Effector memory CD4-positive, alpha-beta T cell (primary cell): Measurements from ENCODE around the gene SDK2.
"Not testable (repeated sequence)": the region's sequence is repeated elsewhere in the genome, so short reads cannot be mapped to it uniquely, and the experiment has no call there.

Experiments
- DNase-seq, 3 donors: peaks; one replicate each; pipeline ENCODE4 v3.0.0-alpha.2; 2020
- H3K27ac ChIP-seq: 2 replicates; pipeline ENCODE4 v1.7.0; 2013; ENCODE audit warnings: mild to moderate bottlenecking, low read length, moderate library complexity; ENCODE audit not compliant: insufficient read depth, poor library complexity, severe bottlenecking
- H3K27me3 ChIP-seq: replicated peaks from 2 replicates; pipeline ENCODE4 v1.7.0; 2013; ENCODE audit warnings: mild to moderate bottlenecking, low read length; ENCODE audit not compliant: insufficient read depth, control insufficient read depth, poor library complexity, severe bottlenecking
- H3K36me3 ChIP-seq: 2 replicates; pipeline ENCODE4 v1.7.0; 2013; ENCODE audit warnings: mild to moderate bottlenecking, low read length, moderate library complexity; ENCODE audit not compliant: control insufficient read depth, insufficient read depth
- H3K4me1 ChIP-seq: 2 replicates; pipeline ENCODE4 v1.7.0; 2013; ENCODE audit warnings: low read length, mild to moderate bottlenecking; ENCODE audit not compliant: control insufficient read depth, insufficient read depth, poor library complexity, severe bottlenecking
- H3K4me3 ChIP-seq: 2 replicates; pipeline ENCODE4 v1.7.0; 2013; ENCODE audit warnings: low read length, low read depth, mild to moderate bottlenecking; ENCODE audit not compliant: insufficient read depth, poor library complexity, severe bottlenecking
- H3K9me3 ChIP-seq: 2 replicates; pipeline ENCODE4 v1.7.0; 2013; ENCODE audit warnings: mild to moderate bottlenecking, low read length, moderate library complexity; ENCODE audit not compliant: control insufficient read depth

The SDK2 gene

DNA sequence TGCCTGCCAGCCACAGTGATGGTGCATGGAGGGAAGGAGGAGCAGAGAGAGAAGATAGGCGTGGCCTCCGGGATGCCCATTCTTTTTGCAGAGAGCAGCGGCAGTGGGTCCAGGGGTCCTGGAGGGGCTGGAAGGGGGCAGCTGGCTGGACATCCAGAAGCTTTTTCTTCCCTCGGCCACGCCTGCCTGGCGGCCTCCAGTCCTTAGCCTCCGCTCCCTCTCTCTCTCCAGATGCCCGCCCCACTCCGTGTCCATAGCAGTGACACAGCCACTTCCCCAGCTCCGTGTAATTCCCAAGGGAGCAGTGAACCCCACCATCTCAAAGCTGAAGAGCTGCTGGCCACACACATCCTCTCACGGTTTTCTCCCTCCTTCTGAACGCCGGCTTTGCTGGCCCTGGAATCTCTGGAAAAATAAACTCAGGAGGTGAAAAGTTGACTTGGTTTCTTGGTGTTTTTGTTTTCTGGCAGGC lies 306.2 kb downstream of the SDK2 start:
- Histone ChIP-seq H3K36me3 (no peaks in the 10 kb centered on the region), H3K9me3 (no peaks in the 10 kb centered on the region), H3K4me1 (no peaks in the 10 kb centered on the region), H3K4me3 (no peak overlapping the region), H3K27me3 (no peaks in the 10 kb centered on the region), H3K27ac (no peak overlapping the region)
- no peak for DNase-seq

DNA sequence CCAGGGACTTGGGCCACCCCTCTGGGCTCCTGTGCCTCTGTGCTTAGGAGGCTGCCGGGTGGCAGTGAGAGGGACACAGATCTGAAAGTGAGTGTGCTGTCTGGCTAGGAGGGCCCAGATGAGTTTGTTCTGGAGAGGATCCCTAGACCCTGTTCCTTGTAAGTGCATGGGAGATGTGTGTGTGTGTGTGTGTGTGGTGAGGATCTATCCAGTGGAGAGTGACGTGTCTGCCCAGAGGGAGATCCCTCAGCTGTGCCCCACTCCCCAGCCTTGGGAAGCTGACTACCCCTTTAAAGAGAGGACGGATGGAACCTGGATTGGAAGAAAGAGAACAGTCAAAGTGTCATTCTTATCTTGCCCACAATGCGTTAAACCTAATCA lies 306.9 kb downstream of the SDK2 start:
- H3K27me3 ChIP-seq, result no peaks in the 10 kb centered on the region
- no peak for DNase-seq
- H3K4me1 ChIP-seq, result no peaks in the 10 kb centered on the region
- no peak overlapping the region for H3K27ac ChIP-seq
- H3K9me3 ChIP-seq, result no peaks in the 10 kb centered on the region
- no peaks in the 10 kb centered on the region for H3K36me3 ChIP-seq
- H3K4me3 ChIP-seq, result no peak overlapping the region

DNA sequence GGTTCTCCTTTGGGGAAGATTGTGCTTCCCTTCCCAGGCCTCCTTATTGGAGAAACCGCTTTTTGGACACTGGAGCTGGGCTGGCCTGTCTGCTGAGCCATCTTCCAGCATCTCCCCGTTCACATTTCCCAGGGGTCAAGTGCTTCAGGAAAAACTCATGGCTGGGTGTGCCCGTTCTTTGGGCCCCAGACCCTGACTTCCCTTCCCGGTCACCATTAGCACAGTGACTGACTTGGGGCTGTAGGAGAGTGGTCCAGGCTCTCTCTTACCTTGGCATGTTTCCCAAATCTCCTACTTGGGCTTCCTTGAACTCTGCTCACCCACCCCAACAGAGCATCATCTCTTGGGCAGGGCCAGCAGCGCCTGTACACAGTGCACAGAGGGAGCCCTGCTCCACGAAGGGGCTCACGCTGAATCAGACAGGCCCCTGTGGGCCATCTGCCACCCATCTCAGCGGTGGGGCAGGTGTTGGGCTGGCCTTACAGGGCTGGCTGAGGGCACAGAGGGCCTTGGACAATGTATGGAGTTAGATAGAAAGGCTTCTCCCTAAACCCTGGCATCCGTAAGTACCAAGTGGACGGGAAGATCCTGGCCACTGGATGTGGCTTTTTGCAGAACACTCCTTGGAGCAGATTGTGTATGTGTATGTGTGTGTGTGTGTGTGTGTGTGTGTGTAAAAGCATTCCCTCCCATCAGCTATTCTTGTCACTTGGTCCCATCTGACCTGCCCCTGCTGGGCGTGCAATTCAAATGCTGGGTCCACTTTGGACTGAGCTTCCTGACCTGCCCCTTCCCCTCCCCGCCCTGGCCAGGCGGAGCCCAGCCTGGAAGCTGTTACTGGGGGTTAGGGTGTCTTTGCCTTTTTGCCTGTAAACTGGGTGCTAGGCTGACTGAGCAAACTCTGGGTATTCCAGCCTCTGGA lies 307.6 kb downstream of the SDK2 start:
- Histone ChIP-seq H3K36me3 (no peaks in the 10 kb centered on the region), H3K4me1 (no peaks in the 10 kb centered on the region), H3K27ac (no peak overlapping the region), H3K27me3 (no peaks in the 10 kb centered on the region), H3K9me3 (no peaks in the 10 kb centered on the region), H3K4me3 (no peak overlapping the region)
- no peak for DNase-seq

DNA sequence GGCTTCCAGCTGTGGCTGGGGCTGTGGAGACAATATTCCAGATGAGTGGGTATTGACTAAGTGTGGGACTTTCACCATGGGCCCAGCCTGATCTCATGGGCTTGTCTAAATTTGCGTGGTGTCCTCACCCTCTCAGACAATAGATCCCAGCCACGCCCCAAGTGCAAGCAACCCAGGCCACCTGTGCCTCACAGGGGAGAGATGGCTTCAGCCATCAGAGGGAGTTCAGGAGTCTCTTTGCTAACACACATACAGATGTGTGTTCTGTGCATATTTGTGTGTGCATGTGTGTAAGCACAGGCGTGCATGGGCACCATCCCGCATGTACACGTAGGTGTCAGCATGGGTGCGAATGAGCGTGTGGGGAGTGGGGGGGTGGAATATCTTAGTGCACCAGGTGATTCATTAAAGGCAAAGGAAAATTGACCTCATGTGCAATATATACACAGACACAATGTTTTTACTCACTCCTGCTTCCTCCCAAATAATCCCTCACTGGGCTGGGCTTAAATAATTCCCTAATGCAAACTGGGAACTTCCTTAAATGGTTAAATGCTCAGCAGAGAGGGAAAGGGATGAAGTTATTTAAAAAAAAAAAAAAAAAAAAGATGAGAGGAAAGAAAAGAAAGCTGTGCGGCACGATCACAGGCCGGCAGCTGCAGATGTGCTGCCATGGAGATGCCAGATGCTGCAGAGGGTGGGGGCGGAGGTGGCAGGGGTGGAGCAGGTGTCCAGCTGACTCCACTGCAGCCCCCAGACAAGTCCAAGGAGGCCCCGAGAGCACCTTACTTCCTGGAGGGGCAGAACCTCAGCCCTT lies 308.4 kb downstream of the SDK2 start:
- Histone ChIP-seq H3K36me3 (no peaks in the 10 kb centered on the region), H3K4me3 (no peak overlapping the region), H3K4me1 (no peaks in the 10 kb centered on the region), H3K9me3 (no peaks in the 10 kb centered on the region), H3K27me3 (no peaks in the 10 kb centered on the region), H3K27ac (no peak overlapping the region)
- DNase-seq, result no peak

DNA sequence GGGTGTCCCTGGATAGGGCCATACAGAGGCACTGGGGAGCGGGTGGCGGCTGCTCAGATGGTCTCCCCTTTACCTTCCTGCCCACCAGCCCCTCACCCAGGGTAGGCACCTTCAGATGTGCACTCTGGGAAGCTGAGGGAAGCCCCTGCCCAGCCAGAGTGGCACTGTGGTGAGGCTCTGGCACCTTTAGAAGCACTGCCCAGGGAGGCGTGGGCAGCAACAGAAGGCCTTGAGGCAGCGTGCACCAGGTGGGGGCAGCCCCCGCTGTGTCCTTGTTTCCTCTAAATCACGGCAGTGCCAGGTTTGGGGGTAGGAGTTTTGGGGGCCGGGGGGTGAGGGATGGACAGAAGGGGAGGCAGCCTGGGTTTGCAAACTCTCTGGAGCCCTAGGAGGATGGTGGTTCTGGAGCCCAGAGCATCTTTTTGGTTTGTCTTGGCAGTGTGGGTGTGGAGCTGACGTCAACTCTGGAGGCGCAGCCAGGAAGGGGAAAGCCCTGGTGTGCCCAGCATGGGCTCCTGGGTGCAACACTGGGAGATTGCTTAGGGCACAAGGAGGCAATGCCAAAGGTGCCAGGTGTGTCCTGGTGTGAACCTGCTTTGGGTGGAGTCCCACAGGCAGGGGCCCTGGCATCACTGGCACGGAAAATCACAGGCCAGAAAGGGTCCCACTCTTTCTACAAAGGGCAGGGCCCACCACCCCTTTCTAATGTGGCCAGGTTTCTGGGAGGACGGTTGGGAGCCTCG lies 309.3 kb downstream of the SDK2 start:
- DNase-seq, result no peak
- Histone ChIP-seq H3K4me3 (no peak overlapping the region), H3K27ac (no peak overlapping the region), H3K9me3 (no peaks in the 10 kb centered on the region), H3K36me3 (no peaks in the 10 kb centered on the region), H3K27me3 (no peaks in the 10 kb centered on the region), H3K4me1 (no peaks in the 10 kb centered on the region)

DNA sequence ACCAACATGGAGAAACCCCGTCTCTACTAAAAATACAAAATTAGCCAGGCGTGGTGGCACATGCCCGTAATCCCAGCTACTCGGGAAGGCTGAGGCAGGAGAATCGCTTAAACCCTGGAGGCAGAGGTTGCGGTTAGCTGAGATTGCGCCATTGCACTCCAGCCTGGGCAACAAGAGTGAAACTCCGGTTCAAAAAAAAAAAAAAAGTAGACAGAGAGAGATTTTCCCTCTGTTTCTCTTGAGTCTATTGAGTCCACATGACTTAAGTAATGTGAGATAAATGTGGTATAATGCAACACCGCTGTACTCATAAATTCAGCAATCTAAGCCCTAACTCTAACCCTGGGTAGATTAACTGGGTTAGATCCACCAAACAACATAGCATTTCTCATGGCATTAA lies 310.8 kb downstream of the SDK2 start:
- H3K27me3 ChIP-seq, H3K36me3 ChIP-seq, H3K27ac ChIP-seq, DNase-seq, H3K4me1 ChIP-seq, H3K4me3 ChIP-seq, H3K9me3 ChIP-seq: not testable (repeated sequence)

DNA sequence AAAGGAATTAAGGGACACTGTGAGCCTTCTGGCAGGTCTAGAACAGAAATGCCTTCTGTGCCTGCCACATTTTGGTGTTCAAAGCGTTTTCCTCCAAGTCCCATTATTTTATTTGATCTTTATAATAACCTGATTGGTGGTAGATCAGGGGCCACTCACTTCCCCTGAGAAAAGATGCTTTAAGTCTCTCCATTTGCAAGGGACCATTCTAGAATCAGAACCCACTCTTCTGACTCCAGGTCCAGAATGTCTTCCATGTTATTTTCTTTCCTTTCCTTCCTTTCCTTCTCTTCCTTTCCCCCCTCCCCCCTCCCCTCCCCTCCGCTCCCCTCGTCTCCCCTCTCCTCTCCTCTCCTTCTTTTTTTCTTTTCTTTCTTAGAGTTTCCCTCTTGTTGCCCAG lies 313.2 kb downstream of the SDK2 start:
- H3K4me3 ChIP-seq, result no peak overlapping the region
- no peaks in the 10 kb centered on the region for H3K27me3 ChIP-seq
- no peak overlapping the region for H3K27ac ChIP-seq
- DNase-seq, result no peak
- H3K9me3 ChIP-seq, result no peaks in the 10 kb centered on the region
- H3K36me3 ChIP-seq, result no peaks in the 10 kb centered on the region
- no peaks in the 10 kb centered on the region for H3K4me1 ChIP-seq

DNA sequence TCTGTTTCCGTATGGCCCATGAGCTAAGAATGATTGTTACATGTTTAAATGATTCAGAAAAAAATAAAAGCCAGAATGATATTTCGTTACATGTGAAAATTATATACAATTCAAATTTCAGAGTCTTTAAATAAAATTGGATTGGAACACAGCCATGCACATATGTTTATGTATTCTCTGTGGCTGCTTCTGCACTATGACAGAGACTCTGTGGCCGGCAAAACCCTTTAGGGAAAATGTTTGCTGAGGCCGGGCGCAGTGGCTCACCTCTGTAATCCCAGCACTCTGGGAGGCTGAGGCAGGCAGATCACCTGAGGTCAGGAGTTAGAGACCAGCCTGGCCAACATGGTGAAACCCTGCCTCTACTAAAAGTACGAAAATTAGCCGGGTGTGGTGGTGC lies 316.6 kb downstream of the SDK2 start:
- H3K27me3 ChIP-seq, result no peaks in the 10 kb centered on the region
- no peaks in the 10 kb centered on the region for H3K36me3 ChIP-seq
- no peaks in the 10 kb centered on the region for H3K9me3 ChIP-seq
- no peaks in the 10 kb centered on the region for H3K4me1 ChIP-seq
- no peak for DNase-seq
- H3K27ac ChIP-seq, result no peak overlapping the region
- H3K4me3 ChIP-seq, result no peak overlapping the region

DNA sequence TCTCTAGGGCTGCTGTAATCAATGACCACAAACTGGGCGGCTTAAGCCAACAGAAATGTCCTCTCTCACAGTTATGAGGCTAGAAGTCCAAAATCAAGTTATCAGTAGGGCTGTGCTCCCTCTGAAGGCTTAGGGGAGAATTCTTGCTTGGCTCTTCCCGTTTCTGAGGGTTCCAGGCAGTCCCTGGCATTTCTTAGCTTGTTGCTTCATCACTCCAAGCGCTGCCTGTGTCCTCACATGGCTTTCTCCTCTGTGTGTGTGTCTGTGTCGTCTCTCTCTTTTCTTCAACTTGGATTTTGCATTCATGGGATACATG lies 318.8 kb downstream of the SDK2 start:
- H3K4me3 ChIP-seq, result no peak overlapping the region
- H3K36me3 ChIP-seq, result no peaks in the 10 kb centered on the region
- no peak for DNase-seq
- no peak overlapping the region for H3K27ac ChIP-seq
- no peaks in the 10 kb centered on the region for H3K27me3 ChIP-seq
- H3K9me3 ChIP-seq, result no peaks in the 10 kb centered on the region
- H3K4me1 ChIP-seq, result no peaks in the 10 kb centered on the region
